Testis (tissue), 3 donors: Measurements from ENCODE around the gene SMDT1. TPM values are rescaled to one million over a fixed set of nuclear protein-coding genes. Genes with fewer than 3 reads are reported as not detected.

ENCODE experiments used
- DNase-seq: peaks from one replicate; pipeline ENCODE4 v3.0.0-alpha.2; 2019
- H3K27ac ChIP-seq, 2 donors: fragments of 200-600 bp; sonication (generic); one replicate each; pipeline ENCODE4 v1.5.1; 2019
- H3K27me3 ChIP-seq: fragments of 200-600 bp; sonication (generic); one replicate; pipeline ENCODE4 v1.5.1; 2019
- H3K36me3 ChIP-seq: fragments of 200-600 bp; sonication (generic); one replicate; pipeline ENCODE4 v1.5.1; 2017; ENCODE audit warnings: low read depth; ENCODE audit errors: missing control alignments
- H3K4me1 ChIP-seq: fragments of 200-600 bp; sonication (generic); one replicate; pipeline ENCODE4 v1.5.1; 2019
- H3K4me3 ChIP-seq, 2 donors: fragments of 200-600 bp; sonication (generic); one replicate each; pipeline ENCODE4 v1.5.1; 2017 to 2019
- H3K9me3 ChIP-seq: fragments of 200-600 bp; sonication (generic); one replicate; pipeline ENCODE4 v1.5.1; 2017
- POLR2A ChIP-seq: fragments of 450-650 bp; IDR thresholded peaks from one replicate; pipeline ENCODE4 v1.6.1; 2017; ENCODE audit warnings: antibody characterized with exemption, mild to moderate bottlenecking, moderate library complexity
- WGBS, 2 donors: methylation state at CpG; one replicate each; pipeline ENCODE4 v1.1.5; 2018; 5-methylcytosine and 5-hydroxymethylcytosine counted together
- intact Hi-C: fragments of 100-400 bp; cut with DNase I; formaldehyde crosslinking; loops from one replicate; pipeline ENCODE4 v1.15.1; 2023; ENCODE audit warnings: low total_unique reads
- polyA plus RNA-seq: library from polyadenylated mRNA; stranded (reverse); fragments of 350-450 nt; fragmentation: Illumina TruSeq; extraction: RNeasy Lipid Tissue Mini Kit (QIAGEN cat#74804); gene quantifications from one replicate; pipeline ENCODE4 v1.2.3, GENCODE V29; 2014; ENCODE audit warnings: low read depth, low replicate concordance; ENCODE audit not compliant: insufficient read depth
- small RNA-seq, 2 donors: library from RNA; depleted of rRNA; stranded (forward); fragments of <200 nt; gene quantifications; one replicate each; pipeline ENCODE3, GENCODE V24; 2016
- total RNA-seq, 2 donors: library from RNA; depleted of rRNA; stranded (reverse); fragments of >200 nt; gene quantifications; one replicate each; pipeline ENCODE4 v1.2.3, GENCODE V29; 2016

SMDT1 gene
- total and polyA plus RNA-seq, 3 donors from 2014 or later = 14.3 to 130 (median 19.4) TPM

GRCh38 chr22:42132457-42132856 lies 53.0 kb downstream of the SMDT1 start:
- 83 to 87% methylated on average over 1 to 13 of the region's 13 CpGs for WGBS, 2 donors
- no peaks in the 10 kb centered on the region for H3K27me3 ChIP-seq
- TF ChIP-seq POLR2A = no peak

More at GRCh38 chr22:42132457-42132856, 53.0 kb downstream of the SMDT1 start:
- no peak for DNase-seq
- Histone ChIP-seq H3K36me3 (no peaks in the 10 kb centered on the region), H3K9me3 (no peaks in the 10 kb centered on the region), H3K4me3 (no peak overlapping the region), H3K4me1 (no peaks in the 10 kb centered on the region), H3K27ac (no peak overlapping the region)
- intact Hi-C loops = no loop called here

Small RNAs within 50 kb of the gene (small RNA-seq; reads per million reads assigned to genes)
- 0 to 0.28 reads per million in 2 donors for gene SNORD13P1

Other genes starting within 250 kb of the SMDT1 start
- gene SREBF2, start 246.6 kb upstream of the SMDT1 start, total RNA-seq = 100 to 1,000 TPM in 1 of 2 donors, 10 to 100 TPM in 1; 79.8 to 119 TPM
- 59.7 TPM for gene SREBF2, start 246.6 kb upstream of the SMDT1 start, polyA plus RNA-seq
- 1 to 10 TPM; 1.3 to 1.4 TPM for gene SHISA8, start 164.6 kb upstream of the SMDT1 start, total RNA-seq
- gene SHISA8, start 164.6 kb upstream of the SMDT1 start, polyA plus RNA-seq = not detected
- gene TNFRSF13C, start 152.9 kb upstream of the SMDT1 start, total RNA-seq = 1 to 10 TPM in 1 of 2 donors, under 1 TPM in 1; 0.56 to 1.9 TPM
- 0.69 TPM for gene TNFRSF13C, start 152.9 kb upstream of the SMDT1 start, polyA plus RNA-seq
- 10 to 100 TPM; 15.5 to 28.2 TPM for gene CENPM, start 132.5 kb upstream of the SMDT1 start, total RNA-seq
- gene CENPM, start 132.5 kb upstream of the SMDT1 start, polyA plus RNA-seq = 15.7 TPM
- 1 to 10 TPM; 1.6 to 2.2 TPM for gene SEPTIN3, start 110.3 kb upstream of the SMDT1 start, total RNA-seq
- 2.4 TPM for gene SEPTIN3, start 110.3 kb upstream of the SMDT1 start, polyA plus RNA-seq
- 10 to 100 TPM; 31.8 to 90.8 TPM for gene WBP2NL, start 80.9 kb upstream of the SMDT1 start, total RNA-seq
- gene WBP2NL, start 80.9 kb upstream of the SMDT1 start, polyA plus RNA-seq = 91.5 TPM
- gene NAGA, start 8.9 kb upstream of the SMDT1 start, total RNA-seq = 10 to 100 TPM; 19.9 to 32.1 TPM
- 22.9 TPM for gene NAGA, start 8.9 kb upstream of the SMDT1 start, polyA plus RNA-seq
- gene PHETA2, start 5.5 kb upstream of the SMDT1 start, total RNA-seq = 1 to 10 TPM; 2.8 to 3.8 TPM
- gene PHETA2, start 5.5 kb upstream of the SMDT1 start, polyA plus RNA-seq = 5.5 TPM
- gene NDUFA6, start 11.1 kb downstream of the SMDT1 start, total RNA-seq = 10 to 100 TPM; 41.1 to 53.3 TPM
- gene NDUFA6, start 11.1 kb downstream of the SMDT1 start, polyA plus RNA-seq = 81.4 TPM
- 1 to 10 TPM; 1.4 to 2.0 TPM for gene CYP2D6, start 51.1 kb downstream of the SMDT1 start, total RNA-seq
- 0.54 TPM for gene CYP2D6, start 51.1 kb downstream of the SMDT1 start, polyA plus RNA-seq
- 10 to 100 TPM; 40.5 to 44.8 TPM for gene TCF20, start 191.0 kb downstream of the SMDT1 start, total RNA-seq
- gene TCF20, start 191.0 kb downstream of the SMDT1 start, polyA plus RNA-seq = 41.6 TPM